Measurements from ENCODE around the gene ADAMTS16. TPM values are rescaled to one million over a fixed set of nuclear protein-coding genes. Genes with fewer than 3 reads are reported as not detected.

The ADAMTS16 gene
- total and polyA plus RNA-seq, 10 donors, result not detected

DNA sequence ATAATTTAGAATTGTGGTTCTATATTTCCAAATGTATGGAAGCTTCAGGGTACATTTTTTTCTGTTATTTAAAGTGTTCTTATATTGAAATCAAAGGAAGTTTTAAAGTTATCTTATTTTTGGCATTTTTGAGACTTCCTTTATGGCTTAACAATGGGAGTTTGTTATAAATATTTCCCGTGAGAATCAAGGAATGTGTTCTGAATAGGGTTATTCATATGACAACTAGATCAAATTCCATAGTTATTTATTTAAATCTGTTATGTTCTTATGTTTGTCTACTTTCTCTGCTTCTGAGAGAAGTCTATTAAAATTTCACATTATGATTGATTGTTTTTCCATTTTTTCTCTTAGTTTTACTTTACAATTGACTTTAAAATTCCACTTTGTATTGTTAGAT lies 135.1 kb downstream of the ADAMTS16 start:
- Histone ChIP-seq H3K27me3 (replicated peaks in 1 of 7) (no peaks in the 10 kb centered on the region), H3K9me3 (no peaks in the 10 kb centered on the region), H3K27ac (no peak overlapping the region), H3K36me3 (no peaks in the 10 kb centered on the region), H3K4me3 (no peak overlapping the region), H3K4me1 (peaks cover 0 to 6% (median 0%) of the 10 kb centered on the region in 6 donors)
- TF ChIP-seq, protein P1, sequence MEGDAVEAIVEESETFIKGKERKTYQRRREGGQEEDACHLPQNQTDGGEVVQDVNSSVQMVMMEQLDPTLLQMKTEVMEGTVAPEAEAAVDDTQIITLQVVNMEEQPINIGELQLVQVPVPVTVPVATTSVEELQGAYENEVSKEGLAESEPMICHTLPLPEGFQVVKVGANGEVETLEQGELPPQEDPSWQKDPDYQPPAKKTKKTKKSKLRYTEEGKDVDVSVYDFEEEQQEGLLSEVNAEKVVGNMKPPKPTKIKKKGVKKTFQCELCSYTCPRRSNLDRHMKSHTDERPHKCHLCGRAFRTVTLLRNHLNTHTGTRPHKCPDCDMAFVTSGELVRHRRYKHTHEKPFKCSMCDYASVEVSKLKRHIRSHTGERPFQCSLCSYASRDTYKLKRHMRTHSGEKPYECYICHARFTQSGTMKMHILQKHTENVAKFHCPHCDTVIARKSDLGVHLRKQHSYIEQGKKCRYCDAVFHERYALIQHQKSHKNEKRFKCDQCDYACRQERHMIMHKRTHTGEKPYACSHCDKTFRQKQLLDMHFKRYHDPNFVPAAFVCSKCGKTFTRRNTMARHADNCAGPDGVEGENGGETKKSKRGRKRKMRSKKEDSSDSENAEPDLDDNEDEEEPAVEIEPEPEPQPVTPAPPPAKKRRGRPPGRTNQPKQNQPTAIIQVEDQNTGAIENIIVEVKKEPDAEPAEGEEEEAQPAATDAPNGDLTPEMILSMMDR (IDR thresholded peaks at IDR 0.05 in 8 of 11, conservative IDR thresholded peaks at IDR 0.05 in 3 of 11), result no peak
- no peak for TF ChIP-seq POLR2A (IDR thresholded peaks at IDR 0.05)
- TF ChIP-seq POLR2AphosphoS5 (IDR thresholded peaks at IDR 0.05), result no peak
- no peak for DNase-seq
- WGBS, 5 donors, result 44 to 64% (median 52%) methylated on average over 1 of the region's 1 CpG
- intact Hi-C loops (cut with DNase I; ENCODE audit: low total_unique reads), result no loop called here

DNA sequence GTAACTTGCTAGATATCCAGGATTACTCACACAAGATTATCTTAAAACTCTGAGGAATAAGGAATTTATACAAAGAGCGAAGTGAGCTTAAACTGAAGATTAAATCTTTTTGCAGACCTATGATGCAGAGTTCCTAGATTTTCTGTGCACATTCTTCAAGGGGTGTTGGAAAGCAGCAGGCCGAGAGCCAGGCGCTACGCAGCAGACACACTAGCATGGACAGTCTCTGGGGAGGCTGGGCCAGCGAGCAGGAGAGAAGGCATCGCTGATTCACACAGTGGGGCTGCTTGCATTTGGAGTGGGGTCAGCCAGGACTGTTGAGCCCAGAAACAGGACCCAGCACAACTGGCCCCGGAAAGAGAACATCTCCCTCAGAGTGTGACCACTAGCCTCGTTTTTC lies 136.3 kb downstream of the ADAMTS16 start:
- TF ChIP-seq, protein P1 (IDR thresholded peaks at IDR 0.05 in 8 of 11, conservative IDR thresholded peaks at IDR 0.05 in 3 of 11), result no peak
- TF ChIP-seq POLR2AphosphoS5 (IDR thresholded peaks at IDR 0.05) (no peak), POLR2A (IDR thresholded peaks at IDR 0.05) (no peak)
- H3K4me1 ChIP-seq, result peaks cover 0 to 6% (median 0%) of the 10 kb centered on the region in 6 donors
- 87 to 97% (median 90%) methylated on average over 8 of the region's 8 CpGs for WGBS, 5 donors
- H3K4me3 ChIP-seq, result no peak overlapping the region
- DNase-seq, result no peak
- H3K9me3 ChIP-seq, result no peaks in the 10 kb centered on the region
- H3K36me3 ChIP-seq, result no peaks in the 10 kb centered on the region
- intact Hi-C loops (cut with DNase I; ENCODE audit: low total_unique reads), result no loop called here
- no peaks in the 10 kb centered on the region for H3K27me3 ChIP-seq (replicated peaks in 1 of 7)
- no peak overlapping the region for H3K27ac ChIP-seq

DNA sequence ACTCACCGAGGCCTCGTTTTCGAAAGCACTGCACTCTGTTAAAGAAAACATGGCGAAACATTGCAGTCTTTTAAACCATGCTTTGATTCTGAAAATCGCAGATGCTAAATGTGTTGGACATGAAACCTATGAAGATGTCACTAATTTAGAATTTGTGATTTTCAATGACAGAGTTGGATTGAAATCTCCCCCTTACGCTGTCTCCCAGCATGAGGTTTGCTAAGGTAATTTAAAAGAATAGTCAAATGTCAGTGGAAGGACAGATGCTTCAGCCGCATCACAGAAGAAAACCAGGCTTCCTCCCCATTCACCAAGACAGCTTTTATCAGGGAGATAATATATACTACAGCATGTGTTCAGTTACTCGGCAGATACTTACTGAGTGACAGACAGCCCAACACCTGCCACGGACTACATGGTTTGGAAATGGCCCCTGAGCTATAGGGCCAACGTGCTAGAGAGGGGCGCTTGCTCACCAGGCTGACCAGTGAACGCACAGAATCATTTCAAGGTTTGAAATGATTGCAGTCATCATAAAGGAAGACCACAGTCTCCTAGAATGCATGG lies 136.9 kb downstream of the ADAMTS16 start:
- H3K36me3 ChIP-seq, result no peaks in the 10 kb centered on the region
- intact Hi-C loops (cut with DNase I; ENCODE audit: low total_unique reads), result no loop called here
- no peak overlapping the region for H3K27ac ChIP-seq
- no peaks in the 10 kb centered on the region for H3K27me3 ChIP-seq (replicated peaks in 1 of 7)
- no peak for TF ChIP-seq POLR2AphosphoS5 (IDR thresholded peaks at IDR 0.05)
- no peak for TF ChIP-seq POLR2A (IDR thresholded peaks at IDR 0.05)
- TF ChIP-seq, protein P1 (IDR thresholded peaks at IDR 0.05 in 8 of 11, conservative IDR thresholded peaks at IDR 0.05 in 3 of 11), result no peak
- WGBS, 5 donors, result 77 to 92% (median 83%) methylated on average over 12 of the region's 12 CpGs
- no peaks in the 10 kb centered on the region for H3K9me3 ChIP-seq
- no peak overlapping the region for H3K4me3 ChIP-seq
- no peaks in the 10 kb centered on the region for H3K4me1 ChIP-seq
- no peak for DNase-seq

DNA sequence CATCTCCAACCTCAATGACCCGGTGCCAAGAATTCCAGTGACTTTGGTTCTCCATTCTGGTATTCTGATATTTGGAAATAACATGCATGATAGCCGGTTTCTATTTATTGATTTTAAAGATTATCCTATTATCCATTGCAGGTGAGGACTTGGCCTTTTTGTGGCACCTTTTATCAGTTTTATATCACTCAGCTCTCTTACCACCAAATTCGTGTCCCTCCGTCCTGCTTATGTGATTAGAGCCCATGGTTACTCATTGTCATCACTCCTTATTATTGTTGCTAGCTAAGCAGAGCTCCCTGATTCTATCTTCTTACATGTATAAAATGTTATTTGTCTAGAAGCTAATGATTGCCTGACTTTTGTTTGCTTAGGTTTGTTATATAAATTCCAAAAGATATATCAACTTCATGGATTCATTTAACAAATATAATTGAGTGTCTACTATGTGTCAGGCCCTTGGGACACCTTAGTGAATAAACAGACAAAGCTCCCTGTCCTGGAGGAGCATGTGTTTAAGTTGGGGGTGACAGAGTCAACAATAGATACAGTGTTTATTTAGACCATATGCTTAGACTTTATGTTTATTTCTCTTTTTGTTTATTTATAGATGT lies 138.2 kb downstream of the ADAMTS16 start:
- H3K27me3 ChIP-seq (replicated peaks in 1 of 7), result no peaks in the 10 kb centered on the region
- peaks cover 0 to 4% (median 2%) of the 10 kb centered on the region in 8 donors for H3K9me3 ChIP-seq
- no peaks in the 10 kb centered on the region for H3K36me3 ChIP-seq
- no peak overlapping the region for H3K4me3 ChIP-seq
- DNase-seq, result no peak
- 85 to 93% (median 90%) methylated on average over 4 of the region's 4 CpGs for WGBS, 5 donors
- intact Hi-C loops (cut with DNase I; ENCODE audit: low total_unique reads), result no loop called here
- H3K4me1 ChIP-seq, result no peaks in the 10 kb centered on the region
- TF ChIP-seq POLR2A (IDR thresholded peaks at IDR 0.05) (no peak), POLR2AphosphoS5 (IDR thresholded peaks at IDR 0.05) (no peak)
- TF ChIP-seq, protein P1 (IDR thresholded peaks at IDR 0.05 in 8 of 11, conservative IDR thresholded peaks at IDR 0.05 in 3 of 11), result no peak
- H3K27ac ChIP-seq, result no peak overlapping the region
